Prostate gland (tissue), 2 donors: ENCODE data around the gene GADD45G. TPM values are rescaled to one million over a fixed set of nuclear protein-coding genes. Genes with fewer than 3 reads are reported as not detected.

ENCODE experiments used
- DNase-seq: peaks from one replicate; pipeline ENCODE4 v3.0.0-alpha.2; 2019; ENCODE audit warnings: low spot score
- H3K27ac ChIP-seq, 2 donors: fragments of 200-600 bp; sonication (generic); 2 replicates each; pipeline ENCODE4 v1.5.1; 2017 to 2019
- H3K27me3 ChIP-seq: fragments of 200-600 bp; sonication (generic); replicated peaks from 2 replicates; pipeline ENCODE4 v1.5.1; 2019; ENCODE audit not compliant: insufficient read depth
- H3K36me3 ChIP-seq, 2 donors: fragments of 200-600 bp; sonication (generic); 1 replicate in 1 of 2; 2 replicates in 1 of 2; pipeline versions ENCODE4 v1.5.1 to v1.8.1; 2017 to 2019
- H3K4me1 ChIP-seq: fragments of 200-600 bp; sonication (generic); replicated peaks from 2 replicates; pipeline ENCODE4 v1.5.1; 2019
- H3K4me3 ChIP-seq, 2 donors: fragments of 200-600 bp; sonication (generic); 2 replicates each; pipeline ENCODE4 v1.5.1; 2017 to 2019
- H3K9me3 ChIP-seq: fragments of 200-600 bp; sonication (generic); 2 replicates; pipeline ENCODE4 v1.5.1; 2017
- CTCF ChIP-seq, 4 experiments: fragments of 200-600 bp in 2 of 4; fragments of 450-650 bp in 2 of 4; sonication (generic) in 2 of 4; IDR thresholded peaks; 1 replicate in 3 of 4; 2 replicates in 1 of 4; pipeline ENCODE4 v1.5.1; 2016 to 2019; ENCODE audit warnings: antibody characterized with exemption in 4 of 4, mild to moderate bottlenecking in 2 of 4, moderate library complexity in 2 of 4
- POLR2A ChIP-seq: fragments of 450-650 bp; IDR thresholded peaks from one replicate; pipeline ENCODE4 v1.6.1; 2016; ENCODE audit warnings: antibody characterized with exemption, mild to moderate bottlenecking
- POLR2AphosphoS5 ChIP-seq: sonication (generic); formaldehyde crosslinking; IDR thresholded peaks from one replicate; pipeline ENCODE4 v1.6.1; 2017; ENCODE audit warnings: antibody characterized with exemption
- WGBS: methylation state at CpG from one replicate; pipeline ENCODE4 v1.1.5; 2018; 5-methylcytosine and 5-hydroxymethylcytosine counted together
- intact Hi-C: fragments of 100-400 bp; cut with DNase I; formaldehyde crosslinking; loops from one replicate; pipeline ENCODE4 v1.14.2; 2022
- total RNA-seq, 2 donors: library from RNA; depleted of rRNA; stranded (reverse); fragments of >200 nt; gene quantifications; one replicate each; pipeline ENCODE4 v1.1.0, GENCODE V29; 2016

Gene GADD45G
- total RNA-seq, 2 donors from 2014 or later: 28.4 to 88.5 TPM

- TF ChIP-seq CTCF (IDR thresholded peaks at IDR 0.05) (no peak), POLR2AphosphoS5 (no peak)
- H3K4me1 ChIP-seq: no peaks in the 10 kb centered on the region
- no peaks in the 10 kb centered on the region for H3K36me3 ChIP-seq
- no peak overlapping the region for H3K27ac ChIP-seq
- no peak for DNase-seq
- WGBS: 80% methylated on average over 2 of the region's 2 CpGs
- H3K4me3 ChIP-seq: no peak overlapping the region
- no peaks in the 10 kb centered on the region for H3K27me3 ChIP-seq
- H3K9me3 ChIP-seq: no peaks in the 10 kb centered on the region
- intact Hi-C loops: no loop called here
Observed at GRCh38 chr9:89558948-89559347, 45.9 kb upstream of the GADD45G start.

- no peak for DNase-seq
Observed at GRCh38 chr9:89562186-89562814, 42.5 kb upstream of the GADD45G start.

GRCh38 chr9:89563571-89564345, 41.1 kb upstream of the GADD45G start:
- Histone ChIP-seq H3K36me3 (no peaks in the 10 kb centered on the region), H3K4me1 (no peaks in the 10 kb centered on the region), H3K27ac (no peak overlapping the region), H3K9me3 (no peaks in the 10 kb centered on the region), H3K27me3 (no peaks in the 10 kb centered on the region), H3K4me3 (no peak overlapping the region)
- no peak for DNase-seq
- TF ChIP-seq POLR2AphosphoS5: no peak
- no peak for TF ChIP-seq CTCF (IDR thresholded peaks at IDR 0.05)
- TF ChIP-seq POLR2A: no peak
- intact Hi-C loops: no loop called here
- WGBS: 63% methylated on average over 15 of the region's 15 CpGs

More at GRCh38 chr9:89562186-89562814, 42.5 kb upstream of the GADD45G start:
- no peaks in the 10 kb centered on the region for H3K36me3 ChIP-seq
- TF ChIP-seq CTCF (IDR thresholded peaks at IDR 0.05) (no peak), POLR2A (no peak), POLR2AphosphoS5 (no peak)
- 89% methylated on average over 10 of the region's 10 CpGs for WGBS
- no peaks in the 10 kb centered on the region for H3K27me3 ChIP-seq
- H3K4me3 ChIP-seq: no peak overlapping the region
- intact Hi-C loops: no loop called here
- no peaks in the 10 kb centered on the region for H3K4me1 ChIP-seq
- H3K27ac ChIP-seq: no peak overlapping the region
- no peaks in the 10 kb centered on the region for H3K9me3 ChIP-seq

- H3K27ac ChIP-seq: no peak overlapping the region
- WGBS: 59% methylated on average over 14 of the region's 14 CpGs
- no peaks in the 10 kb centered on the region for H3K27me3 ChIP-seq
- H3K9me3 ChIP-seq: no peaks in the 10 kb centered on the region
- no peak for DNase-seq
- H3K36me3 ChIP-seq: no peaks in the 10 kb centered on the region
- no peak overlapping the region for H3K4me3 ChIP-seq
- intact Hi-C loops: no loop called here
- H3K4me1 ChIP-seq: no peaks in the 10 kb centered on the region
- TF ChIP-seq CTCF (IDR thresholded peaks at IDR 0.05): no peak
- TF ChIP-seq POLR2AphosphoS5: no peak
- no peak for TF ChIP-seq POLR2A
Observed at GRCh38 chr9:89564346-89564878, 40.4 kb upstream of the GADD45G start.

GRCh38 chr9:89567649-89568048, 37.2 kb upstream of the GADD45G start:
- Histone ChIP-seq H3K27me3 (no peaks in the 10 kb centered on the region), H3K4me1 (no peaks in the 10 kb centered on the region), H3K9me3 (no peaks in the 10 kb centered on the region), H3K4me3 (no peak overlapping the region), H3K36me3 (no peaks in the 10 kb centered on the region), H3K27ac (no peak overlapping the region)
- 95% methylated on average over 2 of the region's 2 CpGs for WGBS
- intact Hi-C loops: no loop called here
- DNase-seq: no peak
- TF ChIP-seq POLR2AphosphoS5 (no peak), CTCF (IDR thresholded peaks at IDR 0.05) (no peak), POLR2A (no peak)
